ENCODE results near the gene PLPP6.

GRCh38 chr9:4639420-4639819 lies 22.7 kb upstream of the PLPP6 start:
- TF ChIP-seq EZH2 (IDR thresholded peaks at IDR 0.05; ENCODE audit: borderline replicate concordance, low read length), result no peak
- no peak for TF ChIP-seq CTCF (conservative IDR thresholded peaks at IDR 0.05 in 1 of 2, IDR thresholded peaks at IDR 0.05 in 1 of 2; ENCODE audit: extremely low read depth in 1 of 2, insufficient read depth in 1 of 2, low read depth in 1 of 2, low read length in 2 of 2)
